OCI-LY1 (cell line): ENCODE measurements around the gene SLC16A14.

Source experiments
- H2AFZ ChIP-seq: fragments of 200-600 bp; sonication (generic), shearing (Covaris generic); 2 replicates; pipeline ENCODE4 v1.6.0; 2014; ENCODE audit warnings: antibody characterized with exemption, mild to moderate bottlenecking, low read length
- H3F3A ChIP-seq: fragments of 200-600 bp; sonication (generic), shearing (Covaris generic); 2 replicates; pipeline ENCODE4 v1.6.0; 2014; ENCODE audit warnings: mild to moderate bottlenecking, antibody characterized with exemption, low read length, moderate library complexity; ENCODE audit not compliant: insufficient read depth
- H3K27ac ChIP-seq: fragments of 200-600 bp; sonication (generic); 2 replicates; pipeline ENCODE4 v1.5.1; 2014; ENCODE audit warnings: low read length, mixed run types, mild to moderate bottlenecking, low read depth; ENCODE audit not compliant: poor library complexity, severe bottlenecking
- H3K27me3 ChIP-seq: fragments of 200-600 bp; sonication (generic); 2 replicates; pipeline ENCODE4 v1.6.0; 2014; ENCODE audit warnings: antibody characterized with exemption, mild to moderate bottlenecking, low read length, moderate library complexity; ENCODE audit not compliant: insufficient read depth
- H3K36me3 ChIP-seq: fragments of 200-600 bp; sonication (generic); 2 replicates; pipeline ENCODE4 v1.6.1; 2014; ENCODE audit warnings: mild to moderate bottlenecking, antibody characterized with exemption, low read length, moderate library complexity, mixed read lengths; ENCODE audit not compliant: insufficient read depth
- H3K4me1 ChIP-seq: fragments of 200-600 bp; sonication (generic); 2 replicates; pipeline ENCODE4 v1.5.1; 2014; ENCODE audit warnings: mild to moderate bottlenecking, low read length, moderate library complexity; ENCODE audit not compliant: insufficient read depth, severe bottlenecking
- H3K4me2 ChIP-seq: fragments of 200-600 bp; sonication (generic), shearing (Covaris generic); 2 replicates; pipeline ENCODE4 v1.6.1; 2014; ENCODE audit warnings: low read length
- H3K4me3 ChIP-seq: fragments of 200-600 bp; sonication (generic); 2 replicates; pipeline ENCODE4 v1.5.1; 2014; ENCODE audit warnings: low read length, low read depth, mild to moderate bottlenecking, mixed read lengths; ENCODE audit not compliant: poor library complexity, severe bottlenecking
- H3K79me2 ChIP-seq: fragments of 200-600 bp; shearing (Covaris generic); 2 replicates; pipeline ENCODE4 v1.6.1; 2016; ENCODE audit warnings: mixed run types, low read length, mixed read lengths; ENCODE audit not compliant: insufficient read depth
- H3K9ac ChIP-seq: fragments of 200-600 bp; sonication (generic), shearing (Covaris generic); 2 replicates; pipeline ENCODE4 v1.6.1; 2014; ENCODE audit warnings: mild to moderate bottlenecking, low read length, mixed read lengths
- H3K9me2 ChIP-seq: fragments of 200-600 bp; sonication (generic), shearing (Covaris generic); 2 replicates; pipeline ENCODE4 v1.6.1; 2014; ENCODE audit warnings: low read depth, mild to moderate bottlenecking, low read length, mixed read lengths
- H3K9me3 ChIP-seq: fragments of 200-600 bp; shearing (Covaris generic); 2 replicates; pipeline ENCODE4 v1.6.1; 2014; ENCODE audit warnings: low read length, mixed read lengths
- H4K20me1 ChIP-seq: fragments of 200-600 bp; sonication (generic), shearing (Covaris generic); 2 replicates; pipeline ENCODE4 v1.6.0; 2016; ENCODE audit warnings: mild to moderate bottlenecking, low read length; ENCODE audit not compliant: insufficient read depth
- EZH2 ChIP-seq: fragments of 200-600 bp; sonication (generic), shearing (Covaris generic); IDR thresholded peaks from 2 replicates; pipeline ENCODE4 v1.8.0; 2017; ENCODE audit warnings: borderline replicate concordance, mixed run types, mild to moderate bottlenecking, antibody characterized with exemption, low read length, moderate library complexity, mixed read lengths
- TF ChIP-seq, protein P1 (sequence below): fragments of 200-600 bp; sonication (generic), shearing (Covaris generic); IDR thresholded peaks from 2 replicates; pipeline ENCODE4 v1.5.1; 2017; ENCODE audit warnings: mild to moderate bottlenecking, antibody characterized with exemption, low read length, moderate library complexity, mixed read lengths

SLC16A14 gene

GRCh38 chr2:230042195-230042594 lies 26.5 kb downstream of the SLC16A14 start:
- Histone ChIP-seq H4K20me1 (no peaks in the 10 kb centered on the region), H3K36me3 (no peaks in the 10 kb centered on the region), H3F3A (no peaks in the 10 kb centered on the region), H3K4me1 (no peaks in the 10 kb centered on the region), H3K27me3 (no peaks in the 10 kb centered on the region; the same call in 1 of the 2 replicates), H3K79me2 (no peaks in the 10 kb centered on the region), H3K9me2 (no peaks in the 10 kb centered on the region), H3K27ac (no peak overlapping the region), H2AFZ (no peak overlapping the region), H3K9ac (no peak overlapping the region), H3K4me3 (no peak overlapping the region), H3K4me2 (no peak overlapping the region), H3K9me3 (no peaks in the 10 kb centered on the region)
- TF ChIP-seq, protein P1, sequence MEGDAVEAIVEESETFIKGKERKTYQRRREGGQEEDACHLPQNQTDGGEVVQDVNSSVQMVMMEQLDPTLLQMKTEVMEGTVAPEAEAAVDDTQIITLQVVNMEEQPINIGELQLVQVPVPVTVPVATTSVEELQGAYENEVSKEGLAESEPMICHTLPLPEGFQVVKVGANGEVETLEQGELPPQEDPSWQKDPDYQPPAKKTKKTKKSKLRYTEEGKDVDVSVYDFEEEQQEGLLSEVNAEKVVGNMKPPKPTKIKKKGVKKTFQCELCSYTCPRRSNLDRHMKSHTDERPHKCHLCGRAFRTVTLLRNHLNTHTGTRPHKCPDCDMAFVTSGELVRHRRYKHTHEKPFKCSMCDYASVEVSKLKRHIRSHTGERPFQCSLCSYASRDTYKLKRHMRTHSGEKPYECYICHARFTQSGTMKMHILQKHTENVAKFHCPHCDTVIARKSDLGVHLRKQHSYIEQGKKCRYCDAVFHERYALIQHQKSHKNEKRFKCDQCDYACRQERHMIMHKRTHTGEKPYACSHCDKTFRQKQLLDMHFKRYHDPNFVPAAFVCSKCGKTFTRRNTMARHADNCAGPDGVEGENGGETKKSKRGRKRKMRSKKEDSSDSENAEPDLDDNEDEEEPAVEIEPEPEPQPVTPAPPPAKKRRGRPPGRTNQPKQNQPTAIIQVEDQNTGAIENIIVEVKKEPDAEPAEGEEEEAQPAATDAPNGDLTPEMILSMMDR = no peak
- TF ChIP-seq EZH2 = no peak

DNA sequence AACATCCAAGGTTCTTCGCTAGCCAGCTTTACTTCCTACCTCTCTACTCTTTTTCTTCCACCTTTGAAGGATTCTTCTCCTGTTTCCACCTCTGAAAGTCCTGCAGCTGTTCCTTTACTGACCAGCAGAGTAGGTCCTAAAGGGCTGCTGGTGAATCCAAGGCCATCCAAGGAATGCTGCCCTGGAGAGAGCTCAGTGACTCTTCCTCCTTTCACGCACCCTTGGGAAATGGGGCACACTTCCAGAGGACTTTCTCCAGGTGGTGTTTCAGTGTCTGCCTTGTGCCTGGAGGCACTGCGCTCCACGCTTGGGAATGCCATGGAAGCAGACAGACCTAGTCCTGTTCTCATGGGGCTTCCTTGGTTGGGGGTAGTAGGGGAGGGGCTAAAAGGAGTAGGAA lies 45.4 kb downstream of the SLC16A14 start:
- no peak overlapping the region for H2AFZ ChIP-seq
- H4K20me1 ChIP-seq = no peaks in the 10 kb centered on the region
- TF ChIP-seq, protein P1 = no peak
- no peak for TF ChIP-seq EZH2
- H3F3A ChIP-seq = no peaks in the 10 kb centered on the region
- H3K9me3 ChIP-seq = no peaks in the 10 kb centered on the region
- no peak overlapping the region for H3K9ac ChIP-seq
- H3K4me1 ChIP-seq = no peaks in the 10 kb centered on the region
- H3K36me3 ChIP-seq = no peaks in the 10 kb centered on the region
- H3K9me2 ChIP-seq = no peaks in the 10 kb centered on the region
- no peaks in the 10 kb centered on the region for H3K27me3 ChIP-seq
- no peak overlapping the region for H3K27ac ChIP-seq
- no peaks in the 10 kb centered on the region for H3K79me2 ChIP-seq
- H3K4me2 ChIP-seq = no peak overlapping the region
- H3K4me3 ChIP-seq = no peak overlapping the region

DNA sequence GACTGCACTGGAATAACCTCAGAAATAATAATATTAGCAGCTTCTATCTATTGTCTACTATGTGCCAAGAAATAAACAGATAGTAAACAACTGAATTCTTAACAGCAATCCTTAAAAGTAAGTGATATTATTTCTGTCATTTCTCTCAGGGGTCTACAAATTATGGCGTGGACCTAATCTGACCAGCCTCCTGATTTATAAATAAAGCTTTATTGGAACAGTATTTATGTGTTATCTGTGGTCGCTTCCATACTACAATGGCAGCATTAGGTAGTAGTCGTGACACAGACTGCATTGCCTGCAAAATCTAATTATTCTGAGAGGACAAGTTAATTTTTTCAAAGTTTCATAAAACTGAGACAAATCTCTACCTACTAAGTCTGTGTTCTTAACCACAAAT lies 49.0 kb downstream of the SLC16A14 start:
- Histone ChIP-seq H3K9me3 (no peaks in the 10 kb centered on the region), H3K27ac (no peak overlapping the region), H3K4me2 (no peak overlapping the region), H4K20me1 (no peaks in the 10 kb centered on the region), H2AFZ (no peak overlapping the region), H3K27me3 (no peaks in the 10 kb centered on the region), H3K4me1 (no peaks in the 10 kb centered on the region), H3K79me2 (no peaks in the 10 kb centered on the region), H3K36me3 (no peaks in the 10 kb centered on the region), H3K9me2 (no peaks in the 10 kb centered on the region), H3K4me3 (no peak overlapping the region), H3K9ac (no peak overlapping the region), H3F3A (no peaks in the 10 kb centered on the region)
- TF ChIP-seq, protein P1 = no peak
- no peak for TF ChIP-seq EZH2
